ENCODE results near the gene DUSP28.

DUSP28 gene

GRCh38 chr2:240597054-240597418, 36.9 kb downstream of the DUSP28 start:
- TF ChIP-seq CTCF (IDR thresholded peaks at IDR 0.05; ENCODE audit: low read length, missing control alignments), result no peak
- H3K4me3 ChIP-seq (replicated peaks; ENCODE audit: low read depth, low read length), result no peak overlapping the region
- no peak for DNase-seq (ENCODE audit: low read depth)

GRCh38 chr2:240597419-240598181, 37.4 kb downstream of the DUSP28 start:
- H3K4me3 ChIP-seq (replicated peaks; ENCODE audit: low read depth, low read length), result no peak overlapping the region
- no peak for TF ChIP-seq CTCF (IDR thresholded peaks at IDR 0.05; ENCODE audit: low read length, missing control alignments)
- DNase-seq (ENCODE audit: low read depth), result no peak

- H3K4me3 ChIP-seq (replicated peaks; ENCODE audit: low read depth, low read length), result no peak overlapping the region
- TF ChIP-seq CTCF (IDR thresholded peaks at IDR 0.05; ENCODE audit: low read length, missing control alignments), result no peak
- DNase-seq (ENCODE audit: low read depth), result no peak
These were observed 38.3 kb downstream of the DUSP28 start for GRCh38 chr2:240598311-240598911.

- H3K4me3 ChIP-seq (replicated peaks; ENCODE audit: low read depth, low read length), result no peak overlapping the region
- TF ChIP-seq CTCF (IDR thresholded peaks at IDR 0.05; ENCODE audit: low read length, missing control alignments), result no peak
- DNase-seq (ENCODE audit: low read depth), result no peak
These were observed 39.0 kb downstream of the DUSP28 start for GRCh38 chr2:240599141-240599583.

- DNase-seq (ENCODE audit: low read depth), result no peak
- H3K4me3 ChIP-seq (replicated peaks; ENCODE audit: low read depth, low read length), result no peak overlapping the region
- no peak for TF ChIP-seq CTCF (IDR thresholded peaks at IDR 0.05; ENCODE audit: low read length, missing control alignments)
These were observed 40.3 kb downstream of the DUSP28 start for GRCh38 chr2:240600451-240600961.

GRCh38 chr2:240601061-240601830, 41.1 kb downstream of the DUSP28 start:
- no peak overlapping the region for H3K4me3 ChIP-seq (replicated peaks; ENCODE audit: low read depth, low read length)
- no peak for DNase-seq (ENCODE audit: low read depth)
- TF ChIP-seq CTCF (IDR thresholded peaks at IDR 0.05; ENCODE audit: low read length, missing control alignments), result no peak
